HS-27A (cell line): ENCODE measurements around the gene ZNF148.

Experiments used
- DNase-seq: peaks from one replicate; pipeline ENCODE4 v3.0.0-alpha.2; 2012; ENCODE audit warnings: low read depth, missing footprints

Gene ZNF148

DNA sequence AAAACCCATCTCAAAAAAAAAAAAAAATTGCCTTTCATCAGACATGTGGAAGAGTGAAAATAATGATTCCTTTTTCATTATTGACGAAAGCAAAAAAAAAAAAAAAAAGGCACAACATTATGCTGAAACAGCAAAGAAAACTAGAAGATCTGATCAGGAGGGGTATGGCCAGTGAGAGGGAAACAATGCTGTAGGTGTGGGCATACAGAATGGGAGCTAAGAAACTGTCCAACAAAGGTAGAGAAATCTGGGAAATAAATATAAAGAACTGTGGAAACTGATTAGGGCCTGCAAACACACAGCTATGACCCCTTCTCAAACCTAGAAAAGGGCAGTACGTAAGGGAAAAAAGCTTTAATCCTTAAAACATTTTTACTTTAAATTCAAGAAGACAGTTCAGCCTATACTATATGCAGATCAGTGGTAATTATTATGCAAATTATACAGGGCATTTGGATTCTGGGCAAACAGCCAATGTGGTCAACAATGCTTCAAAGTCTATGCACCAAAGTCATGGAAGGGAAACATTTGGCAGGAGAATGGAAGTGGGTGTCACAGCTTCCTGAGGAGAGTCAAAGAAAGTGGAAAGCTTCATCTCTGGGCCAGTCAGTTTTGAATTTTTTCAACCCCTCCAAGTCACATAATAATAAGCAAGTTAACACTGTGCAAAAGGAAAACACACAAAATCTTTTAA, 94.3 kb downstream of the ZNF148 start:
- DNase-seq: peak; percentile 17

DNA sequence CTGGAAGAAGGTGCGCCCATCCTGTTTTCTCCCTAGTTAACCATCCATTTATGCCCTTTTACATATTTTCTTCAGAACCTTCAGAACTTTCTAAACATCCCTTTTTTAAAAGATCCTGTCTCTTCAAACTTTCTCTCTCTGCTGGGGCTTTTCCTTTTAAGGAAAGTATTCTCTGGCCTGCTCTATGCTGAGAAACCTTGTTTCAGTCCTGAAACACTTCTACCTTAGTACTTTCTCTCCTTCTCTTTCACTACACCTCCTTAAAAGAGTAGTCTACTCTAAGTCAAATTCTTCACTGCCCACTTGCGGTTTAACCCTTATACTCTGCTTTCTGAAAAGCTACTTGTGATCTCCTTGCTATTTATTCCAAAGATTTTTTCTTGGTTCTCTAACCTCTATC, 97.0 kb downstream of the ZNF148 start:
- no peak for DNase-seq

DNA sequence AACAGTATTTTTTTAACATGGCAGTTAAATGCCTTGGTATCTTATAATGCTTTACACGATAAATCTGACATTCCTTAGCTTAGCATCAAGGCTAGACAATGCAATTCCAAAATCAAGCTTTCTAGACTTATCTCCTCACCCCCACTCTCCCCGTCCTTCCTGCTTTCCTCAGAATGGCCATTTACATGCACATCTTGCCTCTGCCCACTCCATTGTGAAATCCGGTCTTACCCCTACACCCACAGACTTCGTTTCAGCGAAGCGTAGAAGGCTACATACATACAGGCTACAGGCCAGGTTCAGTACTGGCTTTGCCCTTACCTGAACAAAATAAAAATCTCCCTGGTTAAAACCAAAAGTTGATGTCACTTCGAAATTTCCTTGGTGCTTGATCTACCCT, 104.0 kb downstream of the ZNF148 start:
- DNase-seq: no peak

DNA sequence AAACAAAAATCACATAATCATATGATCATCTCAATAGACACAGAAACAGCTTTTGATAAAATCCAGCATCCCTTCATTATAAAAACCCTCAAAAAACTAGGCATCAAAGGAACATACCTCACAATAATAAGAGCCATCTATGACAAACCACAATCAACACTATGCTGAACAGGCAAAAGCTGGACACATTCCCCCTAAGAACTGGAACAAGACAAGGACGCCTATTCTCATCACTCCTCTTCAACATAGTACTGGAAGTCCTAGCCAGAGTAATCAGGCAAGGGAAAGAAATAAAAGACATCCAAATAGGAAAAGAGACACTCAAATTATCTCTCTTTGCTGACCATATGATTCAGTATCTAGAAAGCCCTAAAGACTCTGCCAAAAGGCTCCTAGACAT, 107.7 kb downstream of the ZNF148 start:
- no peak for DNase-seq

DNA sequence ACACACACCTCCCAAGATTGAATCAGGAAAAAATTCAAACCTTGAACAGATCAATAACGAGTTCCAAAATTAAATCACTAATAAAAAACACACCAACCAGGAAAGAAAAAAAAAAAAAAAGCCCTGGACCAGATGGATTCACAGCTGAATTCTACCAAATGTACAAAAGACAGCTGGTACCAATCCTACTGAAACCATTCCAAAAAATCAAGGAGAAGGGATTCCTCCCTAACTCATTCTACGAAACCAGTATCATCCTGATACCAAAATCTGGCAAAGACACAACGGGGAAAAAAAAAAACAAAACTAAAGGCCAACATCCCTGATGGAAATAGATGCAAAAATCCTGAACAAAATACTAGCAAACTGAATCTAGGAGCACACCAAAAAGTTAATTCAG, 108.2 kb downstream of the ZNF148 start:
- DNase-seq: no peak

DNA sequence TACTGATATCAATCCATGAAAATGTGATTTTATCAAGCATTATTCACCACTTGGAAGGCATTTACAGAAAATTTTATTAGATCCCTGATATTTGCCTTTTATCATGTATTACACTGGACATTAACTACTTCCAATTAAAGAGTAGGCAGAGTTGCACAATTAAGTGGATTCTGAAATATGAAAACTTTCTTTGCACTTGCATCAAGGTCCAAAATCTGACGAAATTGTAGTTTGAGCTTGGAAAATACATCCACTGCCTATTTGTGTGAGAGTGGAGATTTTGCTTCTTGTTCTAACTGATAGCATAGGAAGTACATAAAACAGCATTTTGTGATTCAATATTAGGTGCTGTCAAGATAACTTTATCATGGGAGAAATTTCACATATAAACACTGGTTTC, 113.0 kb downstream of the ZNF148 start:
- no peak for DNase-seq

DNA sequence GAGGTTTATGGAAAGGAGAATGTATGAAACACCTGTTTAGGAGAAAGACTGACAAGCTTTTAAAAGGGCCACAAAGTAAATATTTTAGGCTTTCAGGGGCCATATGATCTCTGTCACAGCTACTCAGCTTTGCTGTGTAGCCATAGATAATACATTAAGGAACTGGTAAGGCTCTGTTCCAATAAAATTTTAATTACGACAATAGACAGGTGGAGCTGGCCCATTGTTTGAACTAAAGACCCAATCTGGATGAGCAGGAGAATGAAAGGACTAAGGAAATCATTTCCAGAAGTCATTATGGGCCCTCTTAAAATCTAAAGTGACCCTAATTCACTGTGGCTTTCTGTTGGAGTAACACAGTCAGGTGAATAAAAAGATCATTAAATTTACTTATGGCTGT, 114.1 kb downstream of the ZNF148 start:
- no peak for DNase-seq

DNA sequence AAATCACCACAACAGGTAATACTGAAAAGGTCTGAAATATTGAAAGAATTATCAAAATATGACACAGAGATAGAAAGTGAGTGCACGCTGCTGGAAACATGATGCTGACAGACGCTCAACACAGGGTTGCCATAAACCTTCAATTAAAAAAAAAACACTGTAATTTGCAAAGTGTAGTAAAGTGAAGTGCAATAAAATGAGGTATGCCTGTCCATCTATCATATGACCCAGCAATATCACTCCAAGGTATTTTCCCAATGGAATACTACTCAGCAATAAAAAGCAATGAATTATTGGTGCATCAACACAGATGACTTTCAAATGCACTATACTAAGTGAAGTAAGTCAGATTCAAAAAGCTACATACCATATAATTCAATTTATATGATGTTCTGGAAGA, 115.0 kb downstream of the ZNF148 start:
- DNase-seq: no peak

DNA sequence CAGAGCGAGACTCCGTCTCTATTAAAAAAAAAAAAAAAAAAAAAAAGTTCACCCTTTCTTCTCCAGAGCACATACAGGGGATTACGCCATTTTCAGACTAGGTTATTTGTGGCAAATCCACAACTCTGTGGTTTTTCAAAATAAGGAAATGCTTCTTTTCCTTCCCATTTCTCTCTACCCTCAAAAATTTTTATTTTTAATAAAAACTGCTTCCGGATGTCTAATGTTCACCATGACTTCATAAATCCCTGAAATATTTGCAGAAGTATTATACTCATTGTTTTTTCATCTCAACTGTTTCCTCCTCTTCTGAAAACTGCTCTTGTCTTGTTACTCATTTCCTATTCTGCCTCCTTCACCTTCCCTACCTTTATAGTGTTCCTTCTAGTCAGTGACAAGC, 117.6 kb downstream of the ZNF148 start:
- DNase-seq: no peak

DNA sequence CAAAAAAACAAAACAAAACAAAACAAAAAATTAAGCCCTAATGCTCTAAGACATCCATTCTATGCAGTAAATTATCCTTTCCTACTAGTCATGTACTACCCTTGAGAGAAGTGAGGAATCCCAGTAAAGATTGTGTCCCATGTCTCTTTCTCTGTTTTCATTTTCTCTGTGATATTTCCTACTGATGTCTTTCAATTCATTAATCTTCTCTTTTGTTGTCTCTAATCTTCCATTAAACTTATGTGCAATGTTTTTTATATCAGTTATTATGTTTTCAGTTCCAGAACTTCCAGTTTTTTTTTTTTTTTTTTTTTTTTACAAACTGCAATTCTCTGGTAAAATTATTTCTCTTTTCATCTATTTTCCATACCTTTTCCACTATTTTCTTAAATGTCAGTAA, 118.5 kb downstream of the ZNF148 start:
- DNase-seq: no peak

DNA sequence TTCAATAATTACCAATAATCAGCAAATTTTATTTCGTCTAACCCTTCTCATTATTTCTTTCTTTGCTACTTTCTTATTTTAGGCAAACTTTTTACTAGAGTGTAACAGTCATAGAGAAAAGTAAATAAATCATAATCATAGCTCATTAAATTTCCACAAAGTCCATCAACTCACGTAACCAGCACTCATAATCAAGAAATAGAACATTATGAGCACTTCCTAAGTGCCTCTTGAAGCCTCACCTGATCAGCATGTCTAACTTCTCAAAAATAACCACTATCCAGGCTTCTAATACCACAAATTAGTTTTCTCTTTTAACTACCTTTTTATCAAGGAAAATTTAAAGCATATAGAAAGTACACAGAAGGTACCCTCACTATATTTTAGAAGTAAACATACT, 124.2 kb downstream of the ZNF148 start:
- no peak for DNase-seq

DNA sequence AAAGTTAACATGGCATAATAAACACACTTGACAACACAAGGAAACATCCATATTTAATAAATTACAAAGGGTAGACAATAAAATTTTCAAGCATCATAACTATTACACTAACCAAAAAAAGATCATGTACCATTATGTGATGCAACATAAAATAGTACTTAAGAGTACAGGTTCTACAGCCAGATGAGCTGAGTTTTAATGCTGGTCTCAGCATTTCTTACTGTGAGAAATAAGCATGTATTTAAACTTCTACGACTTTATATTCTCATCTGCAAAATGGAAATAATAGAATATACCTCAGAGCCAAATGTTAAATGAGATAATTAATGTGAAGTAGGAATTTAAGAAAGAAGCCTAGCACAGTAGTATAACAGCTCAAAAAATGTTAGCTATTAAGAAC, 128.9 kb downstream of the ZNF148 start:
- DNase-seq: no peak

DNA sequence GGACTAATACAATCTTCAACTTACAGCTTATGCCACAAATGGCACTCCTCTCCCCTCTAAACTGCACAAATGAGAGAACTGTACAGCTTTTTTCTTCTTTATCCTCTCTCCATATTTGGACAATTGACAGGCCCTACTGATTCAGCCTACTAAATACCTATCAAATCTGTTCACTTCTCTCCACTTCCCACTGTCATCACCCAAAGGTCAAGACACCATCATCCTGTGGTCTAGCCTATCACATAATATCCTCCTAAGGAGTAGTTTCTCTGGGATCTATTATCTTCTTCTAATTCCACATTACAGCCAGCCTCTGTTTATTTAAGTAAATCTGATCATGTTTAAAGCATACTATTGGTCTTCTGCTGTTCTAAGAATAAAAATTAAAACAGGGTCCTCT, 129.6 kb downstream of the ZNF148 start:
- no peak for DNase-seq

DNA sequence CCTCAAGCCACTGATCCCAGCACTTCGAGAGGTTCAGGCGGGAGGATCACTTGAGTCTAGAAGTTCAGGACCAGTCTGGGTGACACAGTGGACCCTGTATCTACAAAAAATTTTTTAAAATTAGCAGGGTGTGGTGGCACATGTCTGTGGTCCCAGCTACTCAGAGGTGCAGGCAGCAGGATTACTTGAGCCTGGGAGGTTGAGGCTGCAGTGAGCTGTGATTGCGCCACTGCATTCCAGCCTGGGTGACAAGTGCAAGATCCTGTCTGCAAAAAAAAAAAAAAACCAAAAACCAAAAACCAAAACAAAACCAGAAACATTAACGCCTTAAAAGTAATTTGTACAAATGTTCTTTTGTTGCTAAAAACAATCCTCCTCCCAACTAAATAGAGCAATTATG, 134.6 kb downstream of the ZNF148 start:
- DNase-seq: no peak

DNA sequence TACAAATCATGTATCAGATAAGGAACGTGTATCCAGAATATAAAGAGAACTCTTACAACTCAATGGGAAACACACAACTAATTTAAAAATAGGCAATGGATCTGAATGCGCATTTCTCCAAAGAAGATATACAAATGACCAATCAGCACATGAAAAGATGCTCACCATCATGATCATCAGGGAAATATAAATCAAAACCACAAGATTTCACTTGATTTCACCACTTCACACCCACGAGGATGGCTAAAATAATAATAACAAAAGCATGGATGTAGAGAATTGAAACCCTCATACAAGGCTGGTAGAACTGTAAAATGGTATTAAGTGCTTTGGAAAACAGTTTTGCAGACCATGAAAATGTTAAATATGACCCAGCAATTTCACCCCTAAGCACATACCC, 135.9 kb downstream of the ZNF148 start:
- DNase-seq: no peak

DNA sequence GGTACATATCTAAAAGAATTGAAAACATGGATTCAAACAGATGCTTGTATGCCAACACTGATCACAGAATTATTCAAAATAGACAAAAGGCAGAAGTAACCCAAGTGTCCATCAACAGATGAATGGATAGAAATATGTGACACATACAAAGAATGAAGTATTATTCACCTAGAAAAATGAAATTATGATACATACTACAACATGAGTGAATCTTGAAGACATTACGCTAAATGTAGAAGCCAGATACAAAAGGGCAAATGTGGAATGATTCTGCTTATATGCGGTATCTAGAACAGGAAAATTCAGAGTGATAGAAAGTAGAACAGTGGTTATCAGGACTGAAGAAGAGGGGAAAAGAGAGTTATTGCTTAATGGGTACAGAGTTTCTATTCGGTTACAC, 136.4 kb downstream of the ZNF148 start:
- DNase-seq: no peak

DNA sequence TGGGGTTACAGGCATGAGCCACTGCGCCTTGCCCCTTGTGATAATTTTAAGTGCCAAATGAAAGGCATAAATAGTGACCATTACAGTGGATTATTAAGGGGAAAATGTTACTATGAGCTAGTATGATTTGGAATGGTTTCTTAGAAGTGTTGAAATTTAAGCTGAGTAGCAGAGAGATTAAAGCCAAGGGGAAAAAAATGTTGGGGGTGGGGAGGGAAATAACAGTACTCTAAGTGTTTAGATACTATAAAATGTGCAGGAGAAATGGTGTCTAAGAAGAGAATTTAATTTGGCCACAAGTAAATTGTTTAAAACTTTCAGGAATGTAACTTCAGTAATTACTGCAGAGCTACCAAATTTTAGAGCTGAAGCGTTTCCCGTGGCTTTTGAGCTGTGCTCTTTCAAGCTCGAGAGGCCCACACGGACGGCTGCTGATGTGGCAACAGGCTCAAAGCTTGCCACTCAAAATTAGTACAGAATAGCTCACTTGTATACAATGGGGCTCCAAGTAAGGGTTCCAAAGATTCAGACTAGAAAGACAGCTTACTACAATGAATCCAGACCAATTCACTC, 138.7 kb downstream of the ZNF148 start:
- DNase-seq: no peak

DNA sequence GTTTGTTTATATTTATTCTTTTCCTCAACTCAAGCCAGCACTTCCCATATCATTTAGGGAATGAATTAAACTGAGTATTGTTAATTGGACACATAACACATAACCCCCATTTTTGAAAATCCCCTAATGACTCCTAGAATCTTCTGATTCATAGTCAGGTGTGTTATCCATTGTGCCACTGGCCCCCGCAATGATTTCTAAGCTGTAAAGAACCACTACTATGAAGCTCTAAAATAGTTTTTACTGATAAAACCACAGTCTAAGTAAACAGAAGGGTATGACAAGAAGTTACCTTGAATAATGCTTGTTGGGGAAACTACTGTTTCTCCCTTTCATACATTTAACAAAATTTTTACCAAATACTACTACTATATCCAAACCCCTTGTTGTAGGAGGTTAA, 140.3 kb downstream of the ZNF148 start:
- no peak for DNase-seq

DNA sequence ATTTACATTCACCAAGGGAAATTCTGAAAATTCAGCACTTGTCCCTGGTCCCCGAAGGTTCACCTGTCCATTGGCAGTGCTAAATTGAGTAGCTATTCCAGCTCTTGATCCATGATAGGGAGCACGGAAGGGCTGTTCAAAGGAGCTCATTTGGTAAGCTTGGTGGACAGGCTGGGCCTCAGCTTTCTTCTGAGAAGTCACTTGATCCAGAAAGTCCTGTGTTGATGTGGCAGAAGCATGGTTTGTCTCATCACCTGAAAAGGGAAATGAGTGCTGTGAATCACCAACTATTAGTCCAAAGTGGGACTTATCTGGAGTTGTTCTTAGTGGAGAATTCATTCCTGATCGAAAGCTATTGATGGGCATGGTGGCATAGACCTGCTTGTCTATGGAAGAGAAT, 142.7 kb downstream of the ZNF148 start:
- no peak for DNase-seq

DNA sequence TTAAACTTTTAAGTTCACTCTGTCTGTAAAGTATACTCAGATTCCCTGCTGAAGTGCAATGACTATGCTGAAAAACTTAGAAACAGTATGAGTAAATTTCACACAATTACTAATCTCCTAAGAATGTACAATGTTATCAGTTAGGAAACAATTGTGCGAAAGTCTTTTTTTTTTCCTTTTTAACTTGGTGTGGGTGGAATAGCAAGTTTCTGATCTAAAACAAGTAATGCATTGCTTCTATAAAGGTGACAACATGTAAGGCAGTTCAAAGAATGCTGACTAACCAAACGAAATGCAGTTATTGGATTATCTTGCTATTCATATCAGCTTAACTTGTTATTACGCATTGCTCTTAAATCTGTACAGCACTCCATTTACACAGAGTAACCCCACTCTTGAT, 143.2 kb downstream of the ZNF148 start:
- DNase-seq: peak; percentile 42

DNA sequence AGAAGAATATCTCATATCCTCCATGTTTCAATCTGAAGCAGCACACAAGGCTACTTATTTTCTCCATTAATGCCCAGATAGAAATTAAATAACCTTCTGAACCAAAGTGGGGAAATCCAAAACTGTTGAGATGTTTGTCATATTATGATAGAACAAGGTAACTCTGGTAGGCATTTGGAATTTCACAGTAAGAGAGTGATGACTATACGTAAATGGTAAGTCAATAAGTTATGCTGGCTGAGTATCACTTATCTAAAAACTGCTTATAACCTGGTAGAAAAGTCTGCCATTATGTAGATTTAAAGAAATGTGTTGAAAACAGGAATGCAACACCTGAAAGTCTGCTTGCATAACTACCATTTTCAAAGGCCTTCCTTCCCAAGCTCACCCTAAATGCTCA, 145.4 kb downstream of the ZNF148 start:
- no peak for DNase-seq

DNA sequence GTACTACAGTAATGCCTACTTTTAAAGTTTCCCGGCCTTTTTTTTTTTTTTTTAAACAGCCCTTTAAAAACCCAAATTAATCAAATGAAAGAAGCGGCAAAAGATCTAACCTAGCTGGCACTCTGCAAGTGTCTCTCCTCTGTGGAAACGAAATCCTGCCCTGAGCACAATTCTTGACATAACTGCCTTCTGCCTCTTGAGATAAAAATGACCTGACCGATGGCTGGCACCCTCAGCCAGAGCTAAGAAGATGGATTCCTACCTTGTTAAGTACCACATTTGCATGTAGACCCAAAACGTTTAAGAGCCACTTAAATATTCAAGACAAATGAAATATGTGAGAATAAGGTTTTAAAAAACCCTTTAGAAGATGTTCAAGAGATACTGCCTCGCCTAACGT, 146.0 kb downstream of the ZNF148 start:
- no peak for DNase-seq

DNA sequence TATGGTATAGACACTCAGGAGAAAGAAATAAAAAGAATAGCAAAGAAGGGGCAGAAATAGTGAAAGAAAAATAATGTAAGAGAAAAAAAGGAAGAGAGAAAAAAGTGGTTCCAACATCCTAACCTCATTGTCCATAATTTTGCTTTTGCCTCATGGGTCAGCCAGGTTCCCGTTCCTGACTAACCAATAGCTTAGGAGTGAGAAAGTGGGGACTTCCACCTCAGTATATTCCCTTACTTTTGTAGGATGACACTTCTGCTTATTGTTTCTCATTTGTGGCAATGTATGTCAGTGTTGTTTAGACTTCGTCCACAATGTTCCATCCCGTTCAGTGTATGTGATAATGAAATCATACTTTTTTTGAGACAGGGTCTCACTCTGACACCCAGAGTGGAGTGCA, 153.3 kb downstream of the ZNF148 start:
- DNase-seq: no peak

DNA sequence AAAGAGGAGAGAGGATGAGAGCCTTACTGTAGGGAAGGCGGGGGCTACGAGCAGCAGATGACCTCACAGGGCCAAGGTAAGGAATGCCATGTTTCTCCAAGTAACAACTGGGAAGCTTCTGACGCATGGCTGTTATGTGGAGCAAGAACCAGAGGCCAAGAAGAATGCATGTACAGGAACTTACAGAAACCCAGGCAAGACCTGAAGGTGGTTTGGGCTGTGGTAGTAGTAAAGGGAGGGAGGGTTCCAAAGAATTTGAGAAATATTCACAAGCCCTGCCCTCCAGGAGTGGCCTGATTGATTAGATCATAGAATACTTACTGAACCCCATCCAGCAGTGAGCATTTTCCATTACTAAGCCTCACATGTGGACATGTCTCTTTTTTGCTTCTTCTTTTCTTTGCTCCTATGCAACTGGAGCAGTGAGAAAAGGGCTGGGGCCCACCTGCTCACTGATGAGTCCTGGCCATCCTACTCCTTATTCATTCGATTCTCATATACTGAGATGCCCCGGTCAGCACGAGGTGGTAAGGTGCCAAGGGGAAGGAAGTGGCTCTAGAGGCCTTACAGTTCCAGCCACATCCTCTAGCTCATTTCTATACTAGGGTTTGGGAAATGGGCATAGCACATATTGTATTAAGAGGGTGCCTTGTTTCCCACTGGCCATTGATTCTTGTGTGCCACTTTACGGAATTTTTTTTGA, 154.2 kb downstream of the ZNF148 start:
- DNase-seq: no peak
